Right renal cortex interstitium (tissue), 3 donors: Measurements from ENCODE around the gene USP17L27. TPM values are rescaled to one million over a fixed set of nuclear protein-coding genes. Genes with fewer than 3 reads are reported as not detected.
"Not testable (repeated sequence)": the region's sequence is repeated elsewhere in the genome, so short reads cannot be mapped to it uniquely, and the experiment has no call there.

ENCODE experiments used
- DNase-seq, 3 donors: peaks; one replicate each; pipeline ENCODE4 v3.0.0-alpha.2; 2013; ENCODE audit warnings: low read depth in 3 of 3, low spot score in 2 of 3
- polyA plus RNA-seq, 3 donors: library from polyadenylated mRNA; unstranded; fragments of 120-200 nt; gene quantifications; one replicate each; pipeline ENCODE4 v1.2.1, GENCODE V29; 2013; ENCODE audit not compliant: insufficient read length in 3 of 3

The USP17L27 gene, protein sequence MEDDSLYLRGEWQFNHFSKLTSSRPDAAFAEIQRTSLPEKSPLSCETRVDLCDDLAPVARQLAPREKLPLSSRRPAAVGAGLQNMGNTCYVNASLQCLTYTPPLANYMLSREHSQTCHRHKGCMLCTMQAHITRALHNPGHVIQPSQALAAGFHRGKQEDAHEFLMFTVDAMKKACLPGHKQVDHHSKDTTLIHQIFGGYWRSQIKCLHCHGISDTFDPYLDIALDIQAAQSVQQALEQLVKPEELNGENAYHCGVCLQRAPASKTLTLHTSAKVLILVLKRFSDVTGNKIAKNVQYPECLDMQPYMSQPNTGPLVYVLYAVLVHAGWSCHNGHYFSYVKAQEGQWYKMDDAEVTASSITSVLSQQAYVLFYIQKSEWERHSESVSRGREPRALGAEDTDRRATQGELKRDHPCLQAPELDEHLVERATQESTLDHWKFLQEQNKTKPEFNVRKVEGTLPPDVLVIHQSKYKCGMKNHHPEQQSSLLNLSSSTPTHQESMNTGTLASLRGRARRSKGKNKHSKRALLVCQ
- polyA plus RNA-seq: not detected

DNA sequence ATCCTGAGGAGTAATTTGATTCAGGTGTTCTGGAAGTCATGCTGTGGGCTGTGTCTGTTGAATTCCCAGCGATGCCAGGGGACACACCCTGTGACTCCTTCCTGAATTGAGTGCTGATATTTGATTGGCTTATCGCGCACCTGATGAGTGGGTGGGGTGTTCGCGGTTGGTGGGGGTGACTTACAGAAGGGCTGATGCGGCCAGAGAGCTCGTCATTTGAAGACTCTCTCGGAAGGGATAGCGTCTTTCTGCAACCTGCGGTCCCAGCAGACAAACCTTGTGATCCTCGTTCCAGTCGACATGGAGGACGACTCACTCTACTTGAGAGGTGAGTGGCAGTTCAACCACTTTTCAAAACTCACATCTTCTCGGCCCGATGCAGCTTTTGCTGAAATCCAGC lies at the start of gene USP17L27:
TSS of gene USP17L27 (plus strand) at position 301 of the 400 bp plus-strand sequence. CDS start at position 301, 0 bp downstream.
- not testable (repeated sequence) for DNase-seq

DNA sequence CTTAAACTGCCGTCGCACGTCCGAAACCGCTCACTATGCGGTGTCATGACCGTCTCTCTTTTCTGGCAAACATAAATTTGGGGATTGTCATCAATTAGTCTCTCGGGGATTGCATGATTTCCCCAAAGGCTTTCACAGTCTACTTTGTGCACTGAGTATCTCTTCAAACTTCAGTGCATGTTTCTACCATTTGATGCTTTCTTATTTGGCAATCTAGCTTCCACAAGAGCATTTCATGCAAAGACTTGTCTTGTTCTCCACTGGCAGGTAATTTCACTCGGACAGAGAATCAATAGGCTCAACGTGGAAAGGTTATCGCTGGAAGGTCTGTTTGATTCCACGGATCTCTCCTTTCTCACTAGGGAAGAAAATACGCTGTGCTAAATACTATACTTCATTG lies 19.8 kb upstream of the USP17L27 start:
- not testable (repeated sequence) for DNase-seq

DNA sequence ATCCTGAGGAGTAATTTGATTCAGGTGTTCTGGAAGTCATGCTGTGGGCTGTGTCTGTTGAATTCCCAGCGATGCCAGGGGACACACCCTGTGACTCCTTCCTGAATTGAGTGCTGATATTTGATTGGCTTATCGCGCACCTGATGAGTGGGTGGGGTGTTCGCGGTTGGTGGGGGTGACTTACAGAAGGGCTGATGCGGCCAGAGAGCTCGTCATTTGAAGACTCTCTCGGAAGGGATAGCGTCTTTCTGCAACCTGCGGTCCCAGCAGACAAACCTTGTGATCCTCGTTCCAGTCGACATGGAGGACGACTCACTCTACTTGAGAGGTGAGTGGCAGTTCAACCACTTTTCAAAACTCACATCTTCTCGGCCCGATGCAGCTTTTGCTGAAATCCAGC lies 19.1 kb upstream of the USP17L27 start, which contains the start of gene USP17L24:
TSS of gene USP17L24 (plus strand) at position 301 of the 400 bp plus-strand sequence. CDS start at position 301, 0 bp downstream.
- not testable (repeated sequence) for DNase-seq

DNA sequence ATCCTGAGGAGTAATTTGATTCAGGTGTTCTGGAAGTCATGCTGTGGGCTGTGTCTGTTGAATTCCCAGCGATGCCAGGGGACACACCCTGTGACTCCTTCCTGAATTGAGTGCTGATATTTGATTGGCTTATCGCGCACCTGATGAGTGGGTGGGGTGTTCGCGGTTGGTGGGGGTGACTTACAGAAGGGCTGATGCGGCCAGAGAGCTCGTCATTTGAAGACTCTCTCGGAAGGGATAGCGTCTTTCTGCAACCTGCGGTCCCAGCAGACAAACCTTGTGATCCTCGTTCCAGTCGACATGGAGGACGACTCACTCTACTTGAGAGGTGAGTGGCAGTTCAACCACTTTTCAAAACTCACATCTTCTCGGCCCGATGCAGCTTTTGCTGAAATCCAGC lies 14.3 kb upstream of the USP17L27 start, which contains the start of gene USP17L25:
TSS of gene USP17L25 (plus strand) at position 301 of the 400 bp plus-strand sequence. CDS start at position 301, 0 bp downstream.
- DNase-seq: not testable (repeated sequence)

DNA sequence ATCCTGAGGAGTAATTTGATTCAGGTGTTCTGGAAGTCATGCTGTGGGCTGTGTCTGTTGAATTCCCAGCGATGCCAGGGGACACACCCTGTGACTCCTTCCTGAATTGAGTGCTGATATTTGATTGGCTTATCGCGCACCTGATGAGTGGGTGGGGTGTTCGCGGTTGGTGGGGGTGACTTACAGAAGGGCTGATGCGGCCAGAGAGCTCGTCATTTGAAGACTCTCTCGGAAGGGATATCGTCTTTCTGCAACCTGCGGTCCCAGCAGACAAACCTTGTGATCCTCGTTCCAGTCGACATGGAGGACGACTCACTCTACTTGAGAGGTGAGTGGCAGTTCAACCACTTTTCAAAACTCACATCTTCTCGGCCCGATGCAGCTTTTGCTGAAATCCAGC lies 9.6 kb upstream of the USP17L27 start, which contains the start of gene USP17L26:
TSS of gene USP17L26 (plus strand) at position 301 of the 400 bp plus-strand sequence. CDS start at position 301, 0 bp downstream.
- not testable (repeated sequence) for DNase-seq

DNA sequence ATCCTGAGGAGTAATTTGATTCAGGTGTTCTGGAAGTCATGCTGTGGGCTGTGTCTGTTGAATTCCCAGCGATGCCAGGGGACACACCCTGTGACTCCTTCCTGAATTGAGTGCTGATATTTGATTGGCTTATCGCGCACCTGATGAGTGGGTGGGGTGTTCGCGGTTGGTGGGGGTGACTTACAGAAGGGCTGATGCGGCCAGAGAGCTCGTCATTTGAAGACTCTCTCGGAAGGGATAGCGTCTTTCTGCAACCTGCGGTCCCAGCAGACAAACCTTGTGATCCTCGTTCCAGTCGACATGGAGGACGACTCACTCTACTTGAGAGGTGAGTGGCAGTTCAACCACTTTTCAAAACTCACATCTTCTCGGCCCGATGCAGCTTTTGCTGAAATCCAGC lies 4.8 kb upstream of the USP17L27 start, which contains the start of gene USP17L5:
TSS of gene USP17L5 (plus strand) at position 301 of the 400 bp plus-strand sequence. CDS start at position 301, 0 bp downstream.
- DNase-seq: not testable (repeated sequence)

DNA sequence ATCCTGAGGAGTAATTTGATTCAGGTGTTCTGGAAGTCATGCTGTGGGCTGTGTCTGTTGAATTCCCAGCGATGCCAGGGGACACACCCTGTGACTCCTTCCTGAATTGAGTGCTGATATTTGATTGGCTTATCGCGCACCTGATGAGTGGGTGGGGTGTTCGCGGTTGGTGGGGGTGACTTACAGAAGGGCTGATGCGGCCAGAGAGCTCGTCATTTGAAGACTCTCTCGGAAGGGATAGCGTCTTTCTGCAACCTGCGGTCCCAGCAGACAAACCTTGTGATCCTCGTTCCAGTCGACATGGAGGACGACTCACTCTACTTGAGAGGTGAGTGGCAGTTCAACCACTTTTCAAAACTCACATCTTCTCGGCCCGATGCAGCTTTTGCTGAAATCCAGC lies 4.6 kb downstream of the USP17L27 start, which contains the start of gene USP17L28:
TSS of gene USP17L28 (plus strand) at position 301 of the 400 bp plus-strand sequence. CDS start at position 301, 0 bp downstream.
- not testable (repeated sequence) for DNase-seq

DNA sequence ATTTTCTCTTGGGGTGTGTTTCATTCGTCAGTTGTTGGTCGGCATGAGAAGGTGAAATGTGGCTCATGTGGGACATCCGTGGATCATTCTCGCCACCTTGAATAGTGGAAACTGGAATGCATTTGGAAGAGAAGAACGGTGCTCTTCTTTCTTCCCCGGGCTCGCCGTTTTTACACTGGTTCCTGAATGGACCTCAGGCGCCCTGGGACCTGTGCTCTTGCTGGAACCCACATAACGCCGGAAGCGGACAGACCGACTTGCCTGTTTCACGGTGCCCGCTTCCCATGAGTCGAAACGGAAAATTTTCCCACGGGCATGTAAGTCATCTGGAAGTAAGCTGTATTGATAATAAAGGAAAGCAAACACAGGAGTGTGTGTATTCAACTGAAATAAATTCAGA lies 6.9 kb downstream of the USP17L27 start:
- DNase-seq: not testable (repeated sequence)

DNA sequence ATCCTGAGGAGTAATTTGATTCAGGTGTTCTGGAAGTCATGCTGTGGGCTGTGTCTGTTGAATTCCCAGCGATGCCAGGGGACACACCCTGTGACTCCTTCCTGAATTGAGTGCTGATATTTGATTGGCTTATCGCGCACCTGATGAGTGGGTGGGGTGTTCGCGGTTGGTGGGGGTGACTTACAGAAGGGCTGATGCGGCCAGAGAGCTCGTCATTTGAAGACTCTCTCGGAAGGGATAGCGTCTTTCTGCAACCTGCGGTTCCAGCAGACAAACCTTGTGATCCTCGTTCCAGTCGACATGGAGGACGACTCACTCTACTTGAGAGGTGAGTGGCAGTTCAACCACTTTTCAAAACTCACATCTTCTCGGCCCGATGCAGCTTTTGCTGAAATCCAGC lies 9.4 kb downstream of the USP17L27 start, which contains the start of gene USP17L29:
TSS of gene USP17L29 (plus strand) at position 301 of the 400 bp plus-strand sequence. CDS start at position 301, 0 bp downstream.
- not testable (repeated sequence) for DNase-seq

DNA sequence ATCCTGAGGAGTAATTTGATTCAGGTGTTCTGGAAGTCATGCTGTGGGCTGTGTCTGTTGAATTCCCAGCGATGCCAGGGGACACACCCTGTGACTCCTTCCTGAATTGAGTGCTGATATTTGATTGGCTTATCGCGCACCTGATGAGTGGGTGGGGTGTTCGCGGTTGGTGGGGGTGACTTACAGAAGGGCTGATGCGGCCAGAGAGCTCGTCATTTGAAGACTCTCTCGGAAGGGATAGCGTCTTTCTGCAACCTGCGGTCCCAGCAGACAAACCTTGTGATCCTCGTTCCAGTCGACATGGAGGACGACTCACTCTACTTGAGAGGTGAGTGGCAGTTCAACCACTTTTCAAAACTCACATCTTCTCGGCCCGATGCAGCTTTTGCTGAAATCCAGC lies 18.9 kb downstream of the USP17L27 start, which contains the start of gene USP17L30:
TSS of gene USP17L30 (plus strand) at position 301 of the 400 bp plus-strand sequence. CDS start at position 301, 0 bp downstream.
- DNase-seq: not testable (repeated sequence)

DNA sequence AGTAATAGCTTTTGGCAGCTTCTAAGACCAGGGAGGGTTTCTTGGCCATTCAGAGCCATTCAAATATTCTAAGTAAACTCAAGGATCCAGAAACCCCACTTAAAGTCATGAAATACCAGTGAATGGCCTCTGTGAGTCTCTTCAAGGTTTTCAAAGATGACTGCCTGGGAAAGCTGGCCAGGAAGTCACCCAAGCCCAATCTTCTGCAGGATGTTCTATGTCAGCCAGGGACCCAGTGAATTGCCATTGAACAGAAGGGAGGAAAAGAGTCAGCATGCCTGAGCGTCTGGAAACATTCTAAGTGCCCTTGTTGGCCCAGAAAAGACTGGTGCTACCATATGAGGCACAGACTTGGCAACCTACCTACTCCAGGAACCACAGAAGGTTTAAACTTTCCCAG lies 35.9 kb downstream of the USP17L27 start:
- not testable (repeated sequence) for DNase-seq

DNA sequence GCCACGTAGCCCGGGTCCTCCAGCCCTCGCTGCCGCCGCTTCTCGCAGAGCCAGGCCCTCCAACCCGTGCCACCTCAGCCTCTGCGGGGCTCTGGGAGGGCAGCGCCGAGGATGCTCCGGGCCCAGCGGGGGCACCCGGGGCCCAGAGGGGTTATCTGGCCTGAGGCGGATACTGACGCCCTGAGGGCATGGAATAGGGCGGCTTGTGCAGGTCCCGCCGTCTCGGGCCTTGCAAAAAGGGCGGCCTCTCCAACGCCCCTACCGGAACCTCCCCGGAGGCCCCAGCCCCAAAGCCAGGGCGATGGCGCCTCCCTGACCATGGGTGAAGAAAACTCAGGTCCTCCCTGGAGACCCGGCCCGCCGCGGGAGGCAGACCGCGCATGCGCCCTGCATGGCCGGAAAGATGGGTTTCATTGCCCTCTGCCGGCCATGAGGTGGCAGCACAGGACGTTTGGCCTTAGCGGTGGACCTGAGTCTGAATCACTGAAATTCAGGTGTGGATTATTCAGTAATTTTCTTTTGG lies 37.1 kb downstream of the USP17L27 start:
- DNase-seq: peak in 2 of 3 donors; percentile 3 to 12

DNA sequence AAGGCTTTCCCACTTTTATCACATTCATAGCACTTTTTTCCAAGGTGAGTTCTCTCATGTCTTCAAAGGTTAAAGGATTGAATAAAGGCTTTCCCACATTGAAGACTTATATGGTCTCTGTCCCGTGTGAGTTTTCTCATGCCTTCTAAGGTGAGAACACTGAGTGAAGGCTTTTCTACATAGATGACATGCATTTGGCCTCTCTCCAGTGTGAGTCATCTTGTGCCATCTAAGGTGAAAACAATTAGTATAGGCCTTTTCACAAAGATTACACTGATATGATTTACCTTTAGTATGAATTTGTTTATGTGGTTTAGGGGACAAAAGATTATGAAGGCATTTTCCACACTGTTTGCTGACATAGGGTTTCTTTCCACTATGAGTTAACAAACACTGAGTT lies 40.2 kb downstream of the USP17L27 start:
- DNase-seq: no peak

DNA sequence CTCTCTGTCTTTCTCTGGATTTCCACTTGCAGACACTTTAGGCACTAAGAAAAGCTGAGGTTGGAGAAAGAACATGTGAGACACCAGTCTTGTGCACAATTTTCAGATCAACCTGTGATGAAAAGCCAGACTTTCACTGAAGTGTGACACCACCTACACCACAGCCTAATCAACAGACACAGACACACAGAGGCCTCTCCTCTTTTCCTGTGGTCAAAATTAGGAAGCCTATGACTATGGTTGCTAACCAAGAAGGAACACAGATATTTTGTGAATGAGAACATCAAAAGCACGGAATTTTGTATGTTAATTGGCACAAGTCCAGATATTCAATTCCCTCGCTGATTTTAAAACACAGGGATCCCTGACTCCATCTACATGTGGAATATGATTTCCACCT lies 45.1 kb downstream of the USP17L27 start:
- DNase-seq: not testable (repeated sequence)

Other genes with a start within 250 kb of the USP17L27 start
- not detected for gene FAM90A26, start 173.7 kb upstream of the USP17L27 start, polyA plus RNA-seq
- not detected for gene USP17L10, start 133.5 kb upstream of the USP17L27 start, polyA plus RNA-seq
- gene USP17L11, start 128.7 kb upstream of the USP17L27 start, polyA plus RNA-seq: not detected
- gene USP17L12, start 124.0 kb upstream of the USP17L27 start, polyA plus RNA-seq: not detected
- not detected for gene USP17L13, start 119.3 kb upstream of the USP17L27 start, polyA plus RNA-seq
- not detected for gene USP17L15, start 109.8 kb upstream of the USP17L27 start, polyA plus RNA-seq
- gene USP17L17, start 100.3 kb upstream of the USP17L27 start, polyA plus RNA-seq: not detected
- not detected for gene USP17L18, start 95.5 kb upstream of the USP17L27 start, polyA plus RNA-seq
- gene USP17L19, start 90.8 kb upstream of the USP17L27 start, polyA plus RNA-seq: not detected
- gene USP17L20, start 86.0 kb upstream of the USP17L27 start, polyA plus RNA-seq: not detected
- gene USP17L21, start 81.3 kb upstream of the USP17L27 start, polyA plus RNA-seq: not detected
- gene USP17L22, start 76.5 kb upstream of the USP17L27 start, polyA plus RNA-seq: not detected
- gene USP17L24, start 19.0 kb upstream of the USP17L27 start, polyA plus RNA-seq: not detected
- not detected for gene USP17L25, start 14.2 kb upstream of the USP17L27 start, polyA plus RNA-seq
- not detected for gene USP17L26, start 9.5 kb upstream of the USP17L27 start, polyA plus RNA-seq
- gene USP17L5, start 4.7 kb upstream of the USP17L27 start, polyA plus RNA-seq: not detected
- gene USP17L28, start 4.7 kb downstream of the USP17L27 start, polyA plus RNA-seq: not detected
- not detected for gene USP17L29, start 9.5 kb downstream of the USP17L27 start, polyA plus RNA-seq
- gene USP17L30, start 19.0 kb downstream of the USP17L27 start, polyA plus RNA-seq: not detected
- gene DEFB131A, start 100.3 kb downstream of the USP17L27 start, polyA plus RNA-seq: not detected